NCI-H526 treated with DMSO at 0.1 percent for 48 hours (cell line): Measurements from ENCODE around the gene COL5A1.

Source experiments
- DNase-seq: peaks from one replicate; lab custom pipeline; 2025; lab: John Stamatoyannopoulos, UW

COL5A1 gene

GRCh38 chr9:134744385-134745295 lies 103.0 kb downstream of the COL5A1 start:
- no peak for DNase-seq

- DNase-seq, result no peak
Observed at GRCh38 chr9:134747951-134748489, 106.4 kb downstream of the COL5A1 start.

GRCh38 chr9:134748591-134748990 lies 107.0 kb downstream of the COL5A1 start:
- no peak for DNase-seq

GRCh38 chr9:134750450-134751155 lies 109.0 kb downstream of the COL5A1 start:
- no peak for DNase-seq

- DNase-seq, result no peak
Observed at GRCh38 chr9:134751622-134752021, 110.0 kb downstream of the COL5A1 start.

GRCh38 chr9:134752471-134753168 lies 111.0 kb downstream of the COL5A1 start:
- DNase-seq, result no peak

DNA sequence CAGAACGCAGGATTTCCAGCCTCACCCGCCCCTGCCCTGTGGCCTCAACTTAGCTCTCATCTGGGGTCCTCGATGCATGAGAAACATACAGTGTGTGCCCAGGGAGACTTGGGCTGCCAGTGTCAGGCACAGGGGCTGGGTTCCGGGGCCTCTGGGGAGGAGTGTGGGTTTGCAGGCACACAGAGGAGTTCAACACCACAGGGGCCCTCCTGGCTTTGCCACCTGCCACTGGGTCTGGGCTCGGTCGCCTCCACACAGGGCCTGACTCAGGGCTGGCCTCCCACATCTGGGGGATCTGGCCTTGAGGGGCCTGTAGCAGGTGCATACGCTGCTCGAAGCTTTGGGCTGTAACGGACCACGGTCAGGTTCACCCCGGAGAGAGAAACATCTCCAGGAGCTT lies 111.6 kb downstream of the COL5A1 start:
- no peak for DNase-seq

- DNase-seq, result no peak
Observed at GRCh38 chr9:134755221-134755907, 113.8 kb downstream of the COL5A1 start.

GRCh38 chr9:134756098-134756497 lies 114.5 kb downstream of the COL5A1 start:
- DNase-seq, result no peak

DNA sequence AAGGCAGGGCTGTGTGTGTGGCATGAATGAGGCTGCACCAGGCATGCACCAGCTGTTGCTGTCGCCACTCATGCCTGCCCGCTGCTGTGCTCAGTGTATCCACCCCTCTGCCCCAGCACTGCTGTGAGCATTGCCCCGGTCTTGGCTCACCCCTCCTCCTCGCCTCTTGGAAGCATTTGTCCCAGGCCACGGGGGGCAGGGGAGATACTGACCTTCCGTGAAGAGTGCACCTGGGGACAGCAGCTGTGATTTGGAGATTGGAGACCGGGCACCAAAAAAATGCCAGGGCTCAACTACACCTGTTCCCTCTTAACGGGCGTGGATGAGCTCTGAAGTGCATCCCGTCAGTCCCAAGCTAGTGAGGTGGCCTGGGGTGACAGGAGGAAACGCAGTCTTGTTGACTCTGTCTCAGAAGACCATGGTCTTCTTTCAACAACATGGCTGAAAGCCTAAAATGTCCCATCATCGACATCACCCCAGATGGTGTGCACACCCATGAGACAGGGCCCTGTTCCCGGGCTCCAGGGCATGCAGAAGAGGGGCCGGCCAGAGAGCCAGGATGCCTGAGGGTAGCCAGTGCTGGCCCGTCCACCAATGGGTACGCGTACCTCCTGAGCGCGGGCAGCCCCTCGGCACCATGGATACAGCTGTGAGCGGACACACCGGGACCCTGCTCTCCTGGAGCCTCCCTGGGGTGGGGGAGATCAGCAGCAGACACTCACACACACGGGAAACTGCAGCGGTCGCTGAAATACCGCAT lies 115.8 kb downstream of the COL5A1 start:
- no peak for DNase-seq

- DNase-seq, result no peak
Observed at GRCh38 chr9:134758949-134759607, 117.5 kb downstream of the COL5A1 start.

DNA sequence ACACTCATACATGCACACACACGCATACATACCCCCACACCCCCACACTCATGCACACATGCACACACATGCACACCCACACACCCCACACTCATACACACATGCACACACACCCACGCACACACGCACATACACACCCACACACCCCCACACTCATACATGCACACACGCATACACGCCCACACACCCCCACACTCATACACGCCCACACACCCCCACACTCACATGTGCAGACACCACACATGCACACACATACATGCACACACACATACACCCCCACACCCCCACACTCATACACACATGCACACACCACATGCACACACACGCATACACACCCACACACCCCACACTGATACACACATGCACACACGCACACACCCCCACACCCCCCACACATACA lies 118.3 kb downstream of the COL5A1 start:
- DNase-seq, result no peak

- DNase-seq, result no peak
Observed at GRCh38 chr9:134760750-134761420, 119.3 kb downstream of the COL5A1 start.

GRCh38 chr9:134764473-134765269 lies 123.1 kb downstream of the COL5A1 start:
- no peak for DNase-seq

DNA sequence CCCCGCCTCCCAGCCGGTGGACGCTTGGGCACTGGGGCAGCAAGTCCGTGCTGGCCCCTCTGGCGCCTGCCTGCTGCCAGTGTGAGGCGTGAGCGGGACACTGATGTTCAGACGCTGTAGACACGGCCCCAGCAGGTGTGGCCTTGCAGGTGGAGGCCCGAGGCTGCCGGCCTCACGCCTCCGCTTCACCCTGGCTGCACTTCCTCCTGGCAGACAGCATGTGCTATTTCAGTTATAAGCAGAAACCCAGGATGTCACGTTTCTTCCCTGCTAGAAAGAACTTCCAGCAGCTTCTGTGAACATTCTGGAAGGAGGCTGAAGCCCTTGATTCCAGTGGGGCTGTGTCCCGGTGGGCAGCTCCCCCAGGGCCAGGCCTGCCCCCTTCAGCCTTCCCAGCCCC lies 124.2 kb downstream of the COL5A1 start:
- DNase-seq, result no peak

- no peak for DNase-seq
Observed at GRCh38 chr9:134766587-134766986, 125.0 kb downstream of the COL5A1 start.

DNA sequence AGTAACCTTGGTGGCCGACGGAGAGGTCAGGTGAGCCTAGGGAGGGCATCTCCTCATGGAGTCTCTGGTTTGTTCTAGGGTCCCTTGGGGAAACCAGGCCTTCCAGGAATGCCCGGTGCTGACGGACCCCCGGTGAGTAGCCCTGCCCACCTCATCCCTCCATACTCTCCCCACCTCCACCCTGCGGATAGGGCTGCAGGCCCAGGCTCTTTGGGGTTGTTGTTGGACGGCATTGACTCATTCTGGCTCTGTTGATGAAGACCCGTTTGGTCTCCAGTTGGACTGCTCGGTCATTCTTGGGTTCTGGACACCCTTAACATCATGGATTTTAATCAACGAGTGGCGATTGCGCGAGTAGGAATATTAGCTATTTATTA lies 126.7 kb downstream of the COL5A1 start:
- DNase-seq, result no peak

DNA sequence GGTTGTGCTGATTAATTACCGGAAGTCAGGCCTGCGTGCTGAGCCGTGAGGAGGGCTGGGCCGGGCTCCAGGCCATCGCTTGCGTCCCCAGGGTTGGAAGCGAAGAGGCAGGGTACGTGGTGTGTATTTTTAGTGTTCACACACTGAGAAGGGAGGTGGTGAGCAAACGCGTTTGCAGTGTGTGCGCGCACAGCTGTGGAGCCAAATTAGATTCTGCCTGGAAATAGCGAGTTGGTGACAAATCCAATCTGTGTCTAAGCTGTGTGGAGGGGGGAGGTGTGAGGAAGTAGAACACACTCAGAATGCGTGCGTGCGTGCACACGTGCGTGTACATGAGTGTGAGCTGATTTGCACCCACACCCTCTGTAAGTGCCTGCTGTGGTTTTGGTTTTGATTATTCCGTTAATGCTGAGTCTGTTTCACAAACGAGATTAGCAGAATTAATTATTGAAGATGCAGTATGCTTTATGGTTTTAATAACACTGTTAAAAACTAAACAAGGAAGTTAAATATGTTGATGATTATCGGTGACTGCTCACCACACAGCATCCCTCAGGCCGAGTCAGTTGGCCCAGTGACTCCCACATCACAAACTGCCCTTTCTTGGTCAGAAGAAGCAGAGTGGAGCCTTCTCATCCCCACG lies 127.2 kb downstream of the COL5A1 start:
- DNase-seq, result no peak
